ENCODE data around the gene ZNF90. TPM values are rescaled to one million over a fixed set of nuclear protein-coding genes. Genes with fewer than 3 reads are reported as not detected.
A peak's percentile ranks its signal among the peaks of the same experiment; 100 is the strongest.
"Not testable (repeated sequence)": the region's sequence is repeated elsewhere in the genome, so short reads cannot be mapped to it uniquely, and the experiment has no call there.

ZNF90 gene
- total and polyA plus RNA-seq, 7 donors: 1.5 to 4.6 (median 2.8) TPM; not detected in 1

DNA sequence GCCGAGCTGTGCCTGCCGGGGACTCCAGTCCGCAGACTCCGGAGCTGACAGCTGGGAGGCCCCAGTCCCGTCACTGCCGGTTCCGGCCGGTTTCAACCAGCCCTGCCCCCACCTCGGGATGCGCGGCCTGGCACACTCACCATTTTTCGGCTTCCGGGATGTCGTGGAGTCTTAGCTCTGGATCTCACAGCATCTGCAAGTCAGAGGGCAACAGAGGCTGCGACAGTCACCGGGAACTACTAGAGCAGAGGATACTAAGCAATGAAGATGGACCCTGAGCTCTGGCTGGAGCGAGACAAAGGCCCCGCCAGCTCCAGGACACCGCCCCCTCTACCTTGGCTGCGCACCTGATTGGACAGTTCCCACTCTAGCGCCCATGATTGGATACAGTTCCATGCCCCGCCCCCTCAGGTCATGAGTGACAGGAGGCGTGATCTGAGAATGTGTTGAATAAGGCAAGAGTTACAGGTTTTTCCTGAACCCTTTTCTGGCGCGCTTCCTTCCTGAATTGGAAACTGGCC is 38.5 kb upstream of the ZNF90 start, which contains the start of gene ZNF682:
ZNF682 (minus strand) TSS at position 303 of the 521 bp plus-strand sequence; CDS start at position 143, 160 bp downstream.
- peak within 1 kb of the TSS; percentile 58 to 83 (median 70) for H3K4me3 ChIP-seq
- DNase-seq: peak; percentile 97
- H3K27me3 ChIP-seq: no peaks in the 10 kb centered on the region
- H3K9me3 ChIP-seq: no peaks in the 10 kb centered on the region
- TF ChIP-seq, protein P1, sequence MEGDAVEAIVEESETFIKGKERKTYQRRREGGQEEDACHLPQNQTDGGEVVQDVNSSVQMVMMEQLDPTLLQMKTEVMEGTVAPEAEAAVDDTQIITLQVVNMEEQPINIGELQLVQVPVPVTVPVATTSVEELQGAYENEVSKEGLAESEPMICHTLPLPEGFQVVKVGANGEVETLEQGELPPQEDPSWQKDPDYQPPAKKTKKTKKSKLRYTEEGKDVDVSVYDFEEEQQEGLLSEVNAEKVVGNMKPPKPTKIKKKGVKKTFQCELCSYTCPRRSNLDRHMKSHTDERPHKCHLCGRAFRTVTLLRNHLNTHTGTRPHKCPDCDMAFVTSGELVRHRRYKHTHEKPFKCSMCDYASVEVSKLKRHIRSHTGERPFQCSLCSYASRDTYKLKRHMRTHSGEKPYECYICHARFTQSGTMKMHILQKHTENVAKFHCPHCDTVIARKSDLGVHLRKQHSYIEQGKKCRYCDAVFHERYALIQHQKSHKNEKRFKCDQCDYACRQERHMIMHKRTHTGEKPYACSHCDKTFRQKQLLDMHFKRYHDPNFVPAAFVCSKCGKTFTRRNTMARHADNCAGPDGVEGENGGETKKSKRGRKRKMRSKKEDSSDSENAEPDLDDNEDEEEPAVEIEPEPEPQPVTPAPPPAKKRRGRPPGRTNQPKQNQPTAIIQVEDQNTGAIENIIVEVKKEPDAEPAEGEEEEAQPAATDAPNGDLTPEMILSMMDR (IDR thresholded peaks at IDR 0.05): no peak
- TF ChIP-seq POLR2AphosphoS5 (IDR thresholded peaks at IDR 0.05) (peak; percentile 49 to 70 (median 60)), POLR2A (IDR thresholded peaks at IDR 0.05) (no peak), EP300 (IDR thresholded peaks at IDR 0.05) (peak in 1 of 4 donors; percentile 62)
- H3K27ac ChIP-seq: peak within 1 kb of the TSS; percentile 65 to 83 (median 71)
- WGBS, 2 donors: 1% methylated on average over 25 of the region's 25 CpGs
- H3K36me3 ChIP-seq: no peaks in the 10 kb centered on the region
- intact Hi-C loops (cut with DNase I): loop anchor here (1.0 to 5.0 kb wide), 4 partner anchors 14 to 377 kb away; partner anchors contain the start of genes ATP13A1, ZNF486 and ZNF90
- peaks cover 0 to 12% (median 8%) of the 10 kb centered on the region in 4 donors for H3K4me1 ChIP-seq

DNA sequence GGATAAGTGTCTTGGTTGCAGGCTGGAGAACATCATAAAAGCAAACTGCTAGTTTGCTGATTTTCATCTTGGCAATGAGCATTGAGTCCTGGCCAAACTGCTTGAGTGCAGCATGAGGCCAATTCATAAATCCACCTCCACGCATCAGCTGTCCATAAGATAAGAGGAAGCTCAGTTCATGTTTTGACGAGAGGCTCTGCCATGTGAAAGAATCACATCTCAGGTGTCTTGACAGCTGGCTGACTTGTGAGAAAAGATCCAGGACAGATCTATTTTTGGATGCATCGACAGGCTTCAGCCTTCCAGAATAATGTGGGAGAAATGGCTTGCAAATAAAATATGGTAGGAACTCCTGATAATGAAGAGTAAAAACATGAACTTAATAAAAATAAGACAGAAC is 33.1 kb upstream of the ZNF90 start:
- 77 to 80% methylated on average over 3 of the region's 3 CpGs for WGBS, 2 donors
- intact Hi-C loops (cut with DNase I): no loop called here
- no peaks in the 10 kb centered on the region for H3K36me3 ChIP-seq
- H3K4me3 ChIP-seq: no peak overlapping the region
- H3K27ac ChIP-seq: no peak overlapping the region
- no peaks in the 10 kb centered on the region for H3K4me1 ChIP-seq
- no peaks in the 10 kb centered on the region for H3K9me3 ChIP-seq
- peaks cover 0 to 6% (median 0%) of the 10 kb centered on the region in 3 donors for H3K27me3 ChIP-seq
- no peak for TF ChIP-seq POLR2AphosphoS5 (IDR thresholded peaks at IDR 0.05)
- TF ChIP-seq POLR2A (IDR thresholded peaks at IDR 0.05): no peak
- no peak for TF ChIP-seq EP300 (IDR thresholded peaks at IDR 0.05)
- TF ChIP-seq, protein P1 (IDR thresholded peaks at IDR 0.05): no peak
- no peak for DNase-seq

DNA sequence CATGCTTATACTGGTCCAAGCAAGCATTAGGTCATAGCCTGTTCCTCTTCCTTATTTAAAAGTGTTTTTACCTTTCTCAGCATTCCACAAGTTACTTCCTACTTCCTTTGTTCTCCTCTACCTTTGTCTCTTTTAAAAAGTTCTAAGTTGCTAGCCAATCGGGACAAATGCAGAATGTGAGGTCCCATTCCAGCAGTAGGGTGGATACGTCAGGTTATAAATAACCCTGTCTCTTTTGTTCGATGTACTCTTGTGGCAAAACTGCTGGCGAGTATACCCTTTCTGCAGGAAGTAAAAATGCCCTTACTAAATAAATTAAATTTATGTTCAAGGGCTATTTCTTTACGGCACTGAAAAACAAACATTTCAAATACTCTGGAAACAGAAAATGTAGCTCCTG is 32.1 kb upstream of the ZNF90 start:
- H3K36me3 ChIP-seq; H3K27ac ChIP-seq; H3K27me3 ChIP-seq; H3K4me3 ChIP-seq; H3K9me3 ChIP-seq; intact Hi-C loops (cut with DNase I); H3K4me1 ChIP-seq; DNase-seq: not testable (repeated sequence)
- 37 to 53% methylated on average over 5 of the region's 5 CpGs for WGBS, 2 donors

GRCh38 chr19:20051841-20052768 is 25.7 kb upstream of the ZNF90 start:
- peak; percentile 98 for DNase-seq

GRCh38 chr19:20058738-20059137 is 19.1 kb upstream of the ZNF90 start:
- H3K4me1 ChIP-seq, H3K4me3 ChIP-seq, H3K36me3 ChIP-seq, H3K27ac ChIP-seq, H3K9me3 ChIP-seq, H3K27me3 ChIP-seq, DNase-seq: not testable (repeated sequence)
- intact Hi-C loops (cut with DNase I): loop anchor here (10.0 kb wide), 2 partner anchors 154 to 366 kb away; partner anchors contain the start of gene ZNF93

More at GRCh38 chr19:20051841-20052768, 25.7 kb upstream of the ZNF90 start:
- Histone ChIP-seq H3K36me3 (no peaks in the 10 kb centered on the region), H3K4me3 (peak overlapping the region; percentile 56 to 69 (median 64)), H3K9me3 (no peaks in the 10 kb centered on the region), H3K27me3 (no peaks in the 10 kb centered on the region), H3K27ac (peak overlapping the region; percentile 76 to 81 (median 80)), H3K4me1 (peaks cover 0 to 14% (median 6%) of the 10 kb centered on the region in 4 donors)
- TF ChIP-seq POLR2AphosphoS5 (IDR thresholded peaks at IDR 0.05) (peak; percentile 39 to 70 (median 60)), EP300 (IDR thresholded peaks at IDR 0.05) (no peak)
- 1% methylated on average over 43 of the region's 43 CpGs for WGBS, 2 donors
- intact Hi-C loops (cut with DNase I): loop anchor here (2.0 to 10.0 kb wide), 4 partner anchors 13 to 373 kb away; partner anchors contain the start of genes ZNF682 and ZNF93

GRCh38 chr19:20060282-20060681 is 17.5 kb upstream of the ZNF90 start:
- no peak for DNase-seq
- H3K27me3 ChIP-seq: no peaks in the 10 kb centered on the region
- H3K27ac ChIP-seq: no peak overlapping the region
- H3K4me1 ChIP-seq: no peaks in the 10 kb centered on the region
- no peaks in the 10 kb centered on the region for H3K9me3 ChIP-seq
- WGBS, 2 donors: 51 to 68% methylated on average over 1 of the region's 1 CpG
- TF ChIP-seq POLR2AphosphoS5 (IDR thresholded peaks at IDR 0.05) (no peak), POLR2A (IDR thresholded peaks at IDR 0.05) (no peak), EP300 (IDR thresholded peaks at IDR 0.05) (no peak)
- TF ChIP-seq, protein P1 (IDR thresholded peaks at IDR 0.05): no peak
- no peaks in the 10 kb centered on the region for H3K36me3 ChIP-seq
- intact Hi-C loops (cut with DNase I): no loop called here
- no peak overlapping the region for H3K4me3 ChIP-seq
